IPS DF 4.7 (cell line): ENCODE data around the gene GGPS1.
"Not testable (repeated sequence)": the region's sequence is repeated elsewhere in the genome, so short reads cannot be mapped to it uniquely, and the experiment has no call there.

Source experiments
- DNase-seq: peaks from one replicate; pipeline ENCODE4 v3.0.0-alpha.2; 2013; ENCODE audit warnings: low spot score; ENCODE audit errors: extremely low read depth

The GGPS1 gene

DNA sequence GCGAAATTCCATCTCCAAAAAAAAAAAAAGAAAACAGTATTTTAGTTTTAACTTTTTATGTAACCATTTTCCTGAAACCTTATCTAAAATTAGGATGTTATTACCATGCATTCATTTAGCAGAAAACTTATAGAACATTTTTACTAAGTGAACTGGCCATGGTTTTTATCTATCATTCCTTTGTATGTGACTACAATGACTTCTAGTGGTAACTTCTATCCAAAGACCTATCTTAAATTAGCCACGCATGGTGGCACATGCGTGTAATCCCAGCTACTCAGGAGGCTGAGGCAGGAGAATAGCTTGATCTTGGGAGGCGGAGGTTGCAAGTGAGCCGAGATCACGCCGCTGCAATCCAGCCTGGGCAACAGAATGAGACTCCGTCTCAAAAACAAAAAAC is 11.4 kb downstream of the GGPS1 start:
- no peak for DNase-seq

DNA sequence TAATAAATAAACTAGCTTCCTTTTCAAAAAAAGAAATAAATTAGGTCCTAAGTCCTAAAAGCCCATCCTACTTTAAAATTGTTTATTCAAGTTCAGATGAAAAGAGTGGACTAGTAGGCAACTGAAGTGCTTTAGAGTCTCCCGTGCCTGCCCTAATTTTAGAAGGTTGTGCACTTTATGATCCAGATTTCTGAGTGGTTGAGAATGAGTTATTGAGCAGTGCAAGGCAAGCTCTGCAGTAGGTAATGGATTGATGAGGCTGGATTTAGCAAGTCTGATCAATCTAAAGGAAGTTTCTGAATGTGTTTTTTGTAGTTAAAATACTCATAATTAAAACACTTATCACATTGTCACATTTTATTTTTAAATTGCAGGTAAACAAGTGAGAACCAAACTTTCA is 13.0 kb downstream of the GGPS1 start:
- DNase-seq = no peak

GRCh38 chr1:235342039-235342438 is 13.7 kb downstream of the GGPS1 start:
- DNase-seq = no peak

GRCh38 chr1:235342471-235342870 is 14.1 kb downstream of the GGPS1 start:
- DNase-seq = no peak

DNA sequence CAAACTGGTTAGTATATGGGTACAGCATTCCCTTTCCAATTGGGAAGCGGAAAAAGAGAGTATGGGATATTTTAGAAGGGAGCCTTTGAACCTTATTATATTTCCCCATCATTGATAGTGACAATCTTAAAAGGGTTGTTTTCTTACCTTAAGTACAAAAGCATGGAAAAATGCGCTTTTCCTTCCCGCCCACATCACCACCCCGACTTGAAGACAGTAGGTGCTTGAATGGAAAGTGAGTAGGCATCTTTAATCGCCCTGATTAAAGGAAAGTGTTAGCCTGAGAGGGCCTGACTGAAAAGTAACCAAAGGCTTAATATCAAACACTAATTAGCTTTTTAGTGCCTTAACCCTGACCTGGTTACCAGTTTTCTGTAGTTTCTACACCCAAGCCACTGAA is 15.4 kb downstream of the GGPS1 start:
- DNase-seq = no peak

GRCh38 chr1:235351441-235351840 is 23.1 kb downstream of the GGPS1 start:
- DNase-seq = no peak

DNA sequence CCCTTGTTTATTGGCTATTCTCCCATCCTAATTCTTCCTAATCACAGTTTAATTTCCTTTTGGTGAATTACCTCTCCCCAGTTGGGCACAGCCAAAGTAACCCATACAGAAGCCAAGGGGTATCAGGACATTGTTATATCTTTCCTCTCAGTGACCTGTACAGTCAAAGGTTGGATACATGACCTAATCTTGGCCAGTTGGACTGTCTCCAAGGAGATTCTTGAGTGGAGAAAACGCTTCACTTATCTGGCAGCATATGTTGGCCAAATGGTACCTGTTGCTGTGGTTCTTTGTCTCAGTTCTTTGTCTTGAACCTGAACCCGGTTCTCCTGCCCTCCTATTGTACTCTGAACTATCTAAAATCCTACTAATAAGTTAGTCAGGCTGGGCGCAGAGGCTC is 23.5 kb downstream of the GGPS1 start:
- DNase-seq = no peak

GRCh38 chr1:235357485-235358373 is 29.4 kb downstream of the GGPS1 start:
- no peak for DNase-seq

DNA sequence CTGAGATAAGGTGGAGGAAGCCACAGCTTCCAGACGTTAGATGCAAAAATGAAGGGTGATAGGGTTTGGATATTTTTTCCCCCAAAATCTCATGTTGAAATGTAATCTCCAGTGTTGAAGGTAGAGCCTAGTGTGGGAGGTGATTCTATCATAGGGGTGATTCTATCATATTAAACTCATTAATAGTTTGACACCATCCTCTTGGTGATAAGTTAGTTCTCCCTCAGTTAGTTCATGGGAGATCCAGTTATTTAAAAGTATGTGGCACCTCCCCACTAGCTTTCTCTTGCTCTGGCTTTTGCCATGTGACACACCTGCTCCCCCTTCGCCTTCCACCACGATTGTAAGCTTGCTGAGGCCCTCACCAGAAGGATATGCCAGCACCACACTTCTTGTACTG is 30.5 kb downstream of the GGPS1 start:
- no peak for DNase-seq

- not testable (repeated sequence) for DNase-seq
Measured at GRCh38 chr1:235364189-235364588, 35.8 kb downstream of the GGPS1 start.

DNA sequence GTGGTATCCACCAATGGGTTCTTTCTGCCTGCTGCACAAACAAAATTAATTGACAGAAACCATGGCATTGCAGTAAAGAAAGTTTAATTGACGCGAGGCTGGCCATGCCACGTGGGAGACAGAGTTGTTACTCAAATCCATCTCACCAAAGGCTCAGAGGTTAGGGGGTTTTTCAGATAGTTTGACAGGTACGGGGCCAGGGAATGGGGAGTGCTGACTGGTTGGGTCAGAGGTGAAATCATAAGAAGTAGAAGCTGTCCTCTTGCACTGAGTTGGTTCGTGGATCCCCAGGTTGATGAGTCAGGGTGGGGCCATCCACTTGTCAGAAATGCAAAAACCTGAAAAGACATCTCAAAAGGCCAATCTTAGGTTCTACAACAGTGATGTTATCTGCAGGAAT is 37.9 kb downstream of the GGPS1 start:
- DNase-seq = no peak

DNA sequence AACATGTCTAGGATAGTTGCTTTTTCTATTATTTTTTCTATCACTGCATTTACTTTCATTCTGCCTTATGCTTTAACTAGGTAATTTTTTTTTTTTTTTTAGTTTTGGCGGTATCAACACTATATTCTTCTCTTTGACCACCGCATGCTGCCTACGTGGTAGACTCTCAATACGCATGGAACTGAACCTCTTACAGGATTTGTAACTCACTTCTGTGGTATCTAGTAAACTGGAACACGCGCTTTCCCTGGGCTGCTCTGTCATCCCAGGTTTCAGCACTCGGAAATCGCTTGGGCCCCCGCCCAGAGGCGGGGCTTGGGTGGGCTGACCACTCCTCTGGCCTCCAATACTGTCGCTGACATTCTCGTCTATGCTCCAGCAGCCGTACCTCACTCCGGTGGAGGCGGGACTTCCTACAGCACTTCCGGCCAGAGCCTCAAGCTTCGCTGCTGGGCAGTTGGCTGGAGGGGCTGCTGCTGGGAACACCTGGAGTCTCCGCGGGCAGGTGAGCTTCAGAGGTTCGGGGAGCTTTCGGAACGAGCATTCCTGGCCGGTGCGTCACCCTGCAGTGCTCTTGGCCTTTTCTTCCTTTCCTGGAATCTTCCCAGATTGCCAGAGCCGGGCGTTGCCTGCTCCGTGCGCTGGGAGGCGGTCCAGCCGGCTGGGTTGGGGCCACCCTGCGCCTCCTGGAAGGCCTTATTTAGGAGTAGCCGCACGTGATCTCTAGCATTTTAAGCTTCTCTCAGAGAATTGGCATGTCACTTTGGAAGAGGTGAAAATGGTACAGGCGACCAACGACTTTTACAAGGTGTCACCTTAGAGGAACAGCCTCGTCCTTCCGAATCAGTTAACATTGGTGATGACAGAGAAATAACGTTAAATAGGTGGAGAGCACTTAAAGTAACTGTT is 38.9 kb downstream of the GGPS1 start, which contains the start of gene TBCE:
Gene TBCE, plus strand, starts transcription at position 428 of the 909 bp plus-strand sequence. CDS start 12,623 bp downstream, outside the sequence.
- DNase-seq = peak; percentile 97

DNA sequence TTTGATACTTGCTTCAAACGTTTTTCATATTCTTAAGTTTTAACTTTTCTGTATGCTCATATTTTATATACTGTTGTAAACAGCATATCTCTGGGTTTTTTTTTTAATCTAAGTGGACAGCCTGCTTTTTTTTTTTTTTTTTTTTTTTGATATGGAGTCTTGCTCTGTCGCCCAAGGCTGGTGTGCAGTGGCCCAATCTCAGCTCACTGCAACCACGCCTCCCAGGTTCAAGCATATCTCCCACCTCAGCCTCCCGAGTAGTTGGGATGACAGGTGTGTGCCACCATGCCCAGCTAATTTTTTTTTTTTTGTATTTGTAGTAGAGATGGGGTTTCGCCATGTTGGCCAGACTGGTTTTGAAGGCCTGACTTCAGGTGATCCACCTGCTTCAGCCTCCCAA is 40.1 kb downstream of the GGPS1 start:
- no peak for DNase-seq

- DNase-seq = no peak
Measured at GRCh38 chr1:235369802-235370201, 41.4 kb downstream of the GGPS1 start.

DNA sequence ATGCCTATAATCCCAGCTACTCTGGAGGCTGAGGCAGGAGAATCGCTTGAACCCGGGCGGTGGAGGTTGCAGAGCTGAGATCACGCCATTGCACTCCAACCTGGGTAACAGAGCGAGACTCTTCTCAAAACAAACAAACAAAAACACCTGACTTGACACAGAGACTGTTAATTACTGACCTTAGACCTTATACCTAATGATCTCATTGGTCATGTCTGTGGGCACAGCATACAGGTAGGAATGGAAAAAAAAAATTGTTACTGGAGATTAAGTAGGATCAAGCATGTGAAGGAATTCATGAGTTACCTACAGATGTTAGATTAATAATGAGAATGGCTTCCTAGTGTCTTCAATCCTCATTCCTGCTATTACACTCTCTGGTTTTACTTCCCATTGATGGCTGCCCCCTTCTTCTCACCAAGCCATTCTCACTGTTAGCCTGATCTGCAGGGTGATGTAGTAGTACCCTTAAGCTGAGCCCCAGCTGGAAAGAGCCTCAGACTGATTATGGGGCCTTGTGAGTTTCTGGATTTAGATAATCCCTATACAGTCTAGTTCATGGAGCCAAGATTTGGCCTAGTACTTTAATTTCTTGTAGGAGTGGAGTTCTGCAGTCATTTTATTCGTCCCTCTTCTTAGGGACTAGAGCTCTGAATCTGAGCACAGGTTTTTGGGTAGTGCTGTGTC is 47.7 kb downstream of the GGPS1 start:
- DNase-seq = no peak

DNA sequence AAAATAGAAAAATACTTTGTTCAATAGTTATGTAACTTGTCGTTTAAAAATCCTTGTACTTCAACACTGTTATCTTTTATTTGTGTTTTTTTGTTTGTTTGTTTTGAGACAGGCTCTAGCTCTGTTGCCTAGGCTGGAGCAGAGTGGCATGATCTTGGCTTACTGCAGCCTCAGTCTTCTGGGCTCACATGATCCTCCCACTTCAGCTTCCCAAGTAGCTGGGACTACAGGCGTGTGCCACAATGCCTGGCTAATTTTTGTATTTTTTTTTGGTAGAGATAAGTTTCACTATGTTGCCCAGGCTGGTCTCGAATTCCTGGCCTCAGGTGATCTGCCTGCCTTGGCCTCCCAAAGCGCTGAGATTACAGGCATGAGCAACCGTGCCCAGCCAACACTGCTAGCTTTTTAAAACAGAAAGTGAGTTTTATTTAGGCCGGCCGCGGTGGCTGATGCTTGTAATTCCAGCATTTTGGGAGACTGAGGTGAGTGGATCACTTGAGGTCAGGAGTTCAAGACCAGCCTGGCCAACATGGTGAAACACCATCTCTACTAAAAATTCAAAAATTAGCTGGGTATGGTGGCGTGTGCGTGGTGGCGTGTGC is 49.9 kb downstream of the GGPS1 start:
- not testable (repeated sequence) for DNase-seq

DNA sequence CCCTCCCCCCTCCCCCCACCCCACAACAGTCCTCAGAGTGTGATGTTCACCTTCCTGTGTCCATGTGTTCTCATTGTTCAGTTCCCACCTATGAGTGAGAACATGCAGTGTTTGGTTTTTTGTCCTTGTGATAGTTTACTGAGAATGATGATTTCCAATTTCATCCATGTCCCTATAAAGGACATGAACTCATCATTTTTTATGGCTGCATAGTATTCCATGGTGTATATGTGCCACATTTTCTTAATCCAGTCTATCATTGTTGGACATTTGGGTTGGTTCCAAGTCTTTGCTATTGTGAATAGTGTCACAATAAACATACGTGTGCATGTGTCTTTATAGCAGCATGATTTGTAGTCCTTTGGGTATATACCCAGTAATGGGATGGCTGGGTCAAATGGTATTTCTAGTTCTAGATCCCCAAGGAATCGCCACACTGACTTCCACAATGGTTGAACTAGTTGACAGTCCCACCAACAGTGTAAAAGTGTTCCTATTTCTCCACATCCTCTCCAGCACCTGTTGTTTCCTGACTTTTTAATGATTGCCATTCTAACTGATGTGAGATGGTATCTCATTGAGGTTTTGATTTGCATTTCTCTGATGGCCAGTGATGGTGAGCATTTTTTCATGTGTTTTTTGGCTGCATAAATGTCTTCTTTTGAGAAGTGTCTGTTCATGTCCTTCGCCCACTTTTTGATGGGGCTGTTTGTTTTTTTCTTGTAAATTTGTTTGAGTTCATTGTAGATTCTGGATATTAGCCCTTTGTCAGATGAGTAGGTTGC is 53.8 kb downstream of the GGPS1 start:
- DNase-seq = not testable (repeated sequence)

- DNase-seq = not testable (repeated sequence)
Measured at GRCh38 chr1:235385633-235386032, 57.3 kb downstream of the GGPS1 start.

- DNase-seq = no peak
Measured at GRCh38 chr1:235391874-235392273, 63.5 kb downstream of the GGPS1 start.
